ENCODE measurements around the gene ST6GALNAC5.

The ST6GALNAC5 gene

DNA sequence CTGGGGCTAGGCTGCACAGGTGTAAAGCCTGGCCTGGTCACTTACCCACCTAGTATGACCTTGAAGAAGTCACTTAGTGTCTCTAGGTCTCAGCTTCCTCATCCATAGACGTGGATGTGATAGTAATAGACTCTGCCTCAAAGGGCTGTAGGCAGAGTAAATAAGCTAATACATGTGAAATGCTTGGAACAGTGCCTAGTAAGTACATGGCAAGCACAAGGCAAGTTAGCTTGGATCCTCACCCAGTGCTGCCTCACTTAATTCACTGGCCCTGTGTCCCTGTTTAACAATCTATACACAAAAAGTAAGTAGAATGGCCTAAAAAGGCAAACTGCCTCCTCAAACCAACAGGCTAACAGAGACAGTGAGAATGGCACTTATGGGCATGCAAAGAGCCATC is 184.1 kb downstream of the ST6GALNAC5 start:
- no peak overlapping the region for H3K18ac ChIP-seq (ENCODE audit: low read depth in 1 of 2, low read length in 2 of 2)
- no peak overlapping the region for H4K91ac ChIP-seq (ENCODE audit: low read length)
- peaks cover 11 to 22% of the 10 kb centered on the region in 2 experiments for H3K27me3 ChIP-seq (ENCODE audit: control insufficient read depth in 1 of 2, insufficient read depth in 1 of 2, low read length in 2 of 2)
- peaks cover 5% of the 10 kb centered on the region for H3K9me3 ChIP-seq (ENCODE audit: control insufficient read depth, low read length)
- no peak overlapping the region for H3K27ac ChIP-seq (ENCODE audit: low read length, poor library complexity, severe bottlenecking)
- H2BK12ac ChIP-seq (ENCODE audit: low read length in 2 of 2): no peak overlapping the region
- H2AFZ ChIP-seq (ENCODE audit: low read depth, low read length): no peak overlapping the region
- no peak overlapping the region for H3K9ac ChIP-seq (ENCODE audit: low read length)
- no peak overlapping the region for H3K4ac ChIP-seq (ENCODE audit: low read depth in 1 of 2, low read length in 2 of 2)
- H2BK120ac ChIP-seq (ENCODE audit: low read depth, low read length): no peak overlapping the region
- no peaks in the 10 kb centered on the region for H3K4me1 ChIP-seq (ENCODE audit: control insufficient read depth, insufficient read depth, low read depth, low read length)
- H3K79me1 ChIP-seq (replicated peaks; ENCODE audit: low read length, poor library complexity, severe bottlenecking): no peaks in the 10 kb centered on the region
- no peak overlapping the region for H2AK5ac ChIP-seq (ENCODE audit: low read length, severe bottlenecking)
- no peak overlapping the region for H3K23ac ChIP-seq (ENCODE audit: low read length in 2 of 2)
- no peak overlapping the region for H4K8ac ChIP-seq (ENCODE audit: low read length)
- no peak overlapping the region for H3K4me3 ChIP-seq (ENCODE audit: insufficient read depth in 1 of 2, low read depth in 1 of 2, low read length in 2 of 2)
- no peak for DNase-seq
- no peak overlapping the region for H2BK15ac ChIP-seq (ENCODE audit: low read depth, poor library complexity, severe bottlenecking)
- H3K36me3 ChIP-seq (ENCODE audit: control insufficient read depth in 1 of 2, insufficient read depth in 2 of 2, low read depth in 1 of 2, low read length in 2 of 2): no peaks in the 10 kb centered on the region
- no peak overlapping the region for H2BK5ac ChIP-seq (ENCODE audit: low read depth, low read length, poor library complexity, severe bottlenecking)
- no peak overlapping the region for H3K4me2 ChIP-seq (ENCODE audit: low read length, poor library complexity, severe bottlenecking)
- 57% methylated on average over 1 of the region's 1 CpG for WGBS
- no peak overlapping the region for H3K14ac ChIP-seq (ENCODE audit: low read length in 2 of 2)

GRCh38 chr1:77056525-77056924 is 189.2 kb downstream of the ST6GALNAC5 start:
- Histone ChIP-seq H3K36me3 (ENCODE audit: control insufficient read depth in 1 of 2, insufficient read depth in 2 of 2, low read depth in 1 of 2, low read length in 2 of 2) (no peaks in the 10 kb centered on the region), H2AFZ (ENCODE audit: low read depth, low read length) (no peak overlapping the region), H3K79me1 (replicated peaks; ENCODE audit: low read length, poor library complexity, severe bottlenecking) (no peaks in the 10 kb centered on the region), H2BK15ac (ENCODE audit: low read depth, poor library complexity, severe bottlenecking) (no peak overlapping the region), H2BK120ac (ENCODE audit: low read depth, low read length) (no peak overlapping the region), H4K8ac (ENCODE audit: low read length) (no peak overlapping the region), H3K9ac (ENCODE audit: low read length) (no peak overlapping the region), H3K27me3 (ENCODE audit: control insufficient read depth in 1 of 2, insufficient read depth in 1 of 2, low read length in 2 of 2) (peaks cover 0 to 17% of the 10 kb centered on the region in 2 experiments), H2BK5ac (ENCODE audit: low read depth, low read length, poor library complexity, severe bottlenecking) (no peak overlapping the region), H3K4me3 (ENCODE audit: insufficient read depth in 1 of 2, low read depth in 1 of 2, low read length in 2 of 2) (no peak overlapping the region), H3K23ac (ENCODE audit: low read length in 2 of 2) (no peak overlapping the region), H2BK12ac (ENCODE audit: low read length in 2 of 2) (no peak overlapping the region), H3K14ac (ENCODE audit: low read length in 2 of 2) (no peak overlapping the region), H2AK5ac (ENCODE audit: low read length, severe bottlenecking) (no peak overlapping the region), H3K27ac (ENCODE audit: low read length, poor library complexity, severe bottlenecking) (no peak overlapping the region), H3K4me2 (ENCODE audit: low read length, poor library complexity, severe bottlenecking) (no peak overlapping the region), H3K9me3 (ENCODE audit: control insufficient read depth, low read length) (peaks cover 5% of the 10 kb centered on the region), H4K91ac (ENCODE audit: low read length) (no peak overlapping the region), H3K4ac (ENCODE audit: low read depth in 1 of 2, low read length in 2 of 2) (no peak overlapping the region), H3K18ac (ENCODE audit: low read depth in 1 of 2, low read length in 2 of 2) (no peak overlapping the region), H3K4me1 (ENCODE audit: control insufficient read depth, insufficient read depth, low read depth, low read length) (no peaks in the 10 kb centered on the region)
- 94% methylated on average over 7 of the region's 7 CpGs for WGBS
- no peak for DNase-seq

GRCh38 chr1:77057994-77058585 is 190.8 kb downstream of the ST6GALNAC5 start:
- H3K9me3 ChIP-seq (ENCODE audit: control insufficient read depth, low read length): peaks cover 5% of the 10 kb centered on the region
- H3K27me3 ChIP-seq (ENCODE audit: control insufficient read depth in 1 of 2, insufficient read depth in 1 of 2, low read length in 2 of 2): peaks cover 0 to 15% of the 10 kb centered on the region in 2 experiments
- no peak overlapping the region for H3K23ac ChIP-seq (ENCODE audit: low read length in 2 of 2)
- H3K14ac ChIP-seq (ENCODE audit: low read length in 2 of 2): no peak overlapping the region
- H3K4ac ChIP-seq (ENCODE audit: low read depth in 1 of 2, low read length in 2 of 2): no peak overlapping the region
- no peak overlapping the region for H4K91ac ChIP-seq (ENCODE audit: low read length)
- no peaks in the 10 kb centered on the region for H3K36me3 ChIP-seq (ENCODE audit: control insufficient read depth in 1 of 2, insufficient read depth in 2 of 2, low read depth in 1 of 2, low read length in 2 of 2)
- no peaks in the 10 kb centered on the region for H3K4me1 ChIP-seq (ENCODE audit: control insufficient read depth, insufficient read depth, low read depth, low read length)
- 69% methylated on average over 7 of the region's 7 CpGs for WGBS
- H2AK5ac ChIP-seq (ENCODE audit: low read length, severe bottlenecking): no peak overlapping the region
- H3K9ac ChIP-seq (ENCODE audit: low read length): no peak overlapping the region
- no peak overlapping the region for H2BK120ac ChIP-seq (ENCODE audit: low read depth, low read length)
- no peaks in the 10 kb centered on the region for H3K79me1 ChIP-seq (replicated peaks; ENCODE audit: low read length, poor library complexity, severe bottlenecking)
- no peak overlapping the region for H2AFZ ChIP-seq (ENCODE audit: low read depth, low read length)
- no peak overlapping the region for H3K4me3 ChIP-seq (ENCODE audit: insufficient read depth in 1 of 2, low read depth in 1 of 2, low read length in 2 of 2)
- no peak overlapping the region for H3K27ac ChIP-seq (ENCODE audit: low read length, poor library complexity, severe bottlenecking)
- no peak for DNase-seq
- H2BK5ac ChIP-seq (ENCODE audit: low read depth, low read length, poor library complexity, severe bottlenecking): no peak overlapping the region
- no peak overlapping the region for H3K4me2 ChIP-seq (ENCODE audit: low read length, poor library complexity, severe bottlenecking)
- H3K18ac ChIP-seq (ENCODE audit: low read depth in 1 of 2, low read length in 2 of 2): no peak overlapping the region
- H2BK15ac ChIP-seq (ENCODE audit: low read depth, poor library complexity, severe bottlenecking): no peak overlapping the region
- no peak overlapping the region for H4K8ac ChIP-seq (ENCODE audit: low read length)
- no peak overlapping the region for H2BK12ac ChIP-seq (ENCODE audit: low read length in 2 of 2)

GRCh38 chr1:77060000-77060399 is 192.7 kb downstream of the ST6GALNAC5 start:
- Histone ChIP-seq H3K4me2 (ENCODE audit: low read length, poor library complexity, severe bottlenecking) (no peak overlapping the region), H3K79me1 (replicated peaks; ENCODE audit: low read length, poor library complexity, severe bottlenecking) (no peaks in the 10 kb centered on the region), H3K4me1 (ENCODE audit: control insufficient read depth, insufficient read depth, low read depth, low read length) (no peaks in the 10 kb centered on the region), H3K23ac (ENCODE audit: low read length in 2 of 2) (no peak overlapping the region), H3K27me3 (ENCODE audit: control insufficient read depth in 1 of 2, insufficient read depth in 1 of 2, low read length in 2 of 2) (peaks cover 0 to 3% of the 10 kb centered on the region in 2 experiments), H4K8ac (ENCODE audit: low read length) (no peak overlapping the region), H2BK12ac (ENCODE audit: low read length in 2 of 2) (no peak overlapping the region), H3K9me3 (ENCODE audit: control insufficient read depth, low read length) (no peaks in the 10 kb centered on the region), H3K36me3 (ENCODE audit: control insufficient read depth in 1 of 2, insufficient read depth in 2 of 2, low read depth in 1 of 2, low read length in 2 of 2) (no peaks in the 10 kb centered on the region), H3K4ac (ENCODE audit: low read depth in 1 of 2, low read length in 2 of 2) (no peak overlapping the region), H3K14ac (ENCODE audit: low read length in 2 of 2) (no peak overlapping the region), H2AFZ (ENCODE audit: low read depth, low read length) (no peak overlapping the region), H3K4me3 (ENCODE audit: insufficient read depth in 1 of 2, low read depth in 1 of 2, low read length in 2 of 2) (no peak overlapping the region), H2AK5ac (ENCODE audit: low read length, severe bottlenecking) (no peak overlapping the region), H3K9ac (ENCODE audit: low read length) (no peak overlapping the region), H4K91ac (ENCODE audit: low read length) (no peak overlapping the region), H2BK5ac (ENCODE audit: low read depth, low read length, poor library complexity, severe bottlenecking) (no peak overlapping the region), H2BK120ac (ENCODE audit: low read depth, low read length) (no peak overlapping the region), H2BK15ac (ENCODE audit: low read depth, poor library complexity, severe bottlenecking) (no peak overlapping the region), H3K27ac (ENCODE audit: low read length, poor library complexity, severe bottlenecking) (no peak overlapping the region), H3K18ac (ENCODE audit: low read depth in 1 of 2, low read length in 2 of 2) (no peak overlapping the region)
- 69% methylated on average over 3 of the region's 5 CpGs for WGBS
- DNase-seq: no peak
